Measurements from ENCODE around the gene CDC42EP3.

CDC42EP3 gene

DNA sequence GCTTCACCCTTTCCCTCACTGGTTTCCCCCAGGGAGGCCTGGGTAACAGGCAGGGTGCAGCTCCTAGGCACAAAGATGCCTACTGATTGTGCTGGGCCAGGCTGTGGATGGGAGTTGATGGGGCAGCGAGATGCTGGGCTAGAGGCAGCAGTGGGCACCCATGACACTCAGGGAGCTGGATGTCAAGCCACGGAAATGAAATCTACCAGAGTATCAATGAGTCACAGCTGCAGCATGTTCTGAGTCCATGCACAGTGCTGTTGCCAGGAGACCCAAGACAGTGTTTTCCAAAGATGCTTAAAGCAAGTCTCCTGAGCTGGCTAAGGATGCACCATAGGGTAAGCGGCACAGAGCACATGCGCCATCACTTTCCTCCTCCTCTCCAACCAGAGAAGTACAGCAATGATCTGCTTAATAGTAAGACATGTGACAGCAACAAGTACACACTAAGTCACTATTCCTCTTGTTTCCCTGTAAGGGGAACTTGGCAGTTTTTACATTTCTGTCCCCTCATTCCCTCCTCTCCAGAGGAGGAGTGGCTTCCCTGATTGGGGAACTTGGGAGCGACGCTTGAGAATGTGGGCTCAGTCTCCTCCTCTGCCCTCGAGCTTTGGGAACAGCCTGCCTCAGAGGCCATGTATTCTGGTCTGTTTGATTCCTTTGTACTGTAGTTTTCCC is 57.2 kb downstream of the CDC42EP3 start:
- DNase-seq = no peak

DNA sequence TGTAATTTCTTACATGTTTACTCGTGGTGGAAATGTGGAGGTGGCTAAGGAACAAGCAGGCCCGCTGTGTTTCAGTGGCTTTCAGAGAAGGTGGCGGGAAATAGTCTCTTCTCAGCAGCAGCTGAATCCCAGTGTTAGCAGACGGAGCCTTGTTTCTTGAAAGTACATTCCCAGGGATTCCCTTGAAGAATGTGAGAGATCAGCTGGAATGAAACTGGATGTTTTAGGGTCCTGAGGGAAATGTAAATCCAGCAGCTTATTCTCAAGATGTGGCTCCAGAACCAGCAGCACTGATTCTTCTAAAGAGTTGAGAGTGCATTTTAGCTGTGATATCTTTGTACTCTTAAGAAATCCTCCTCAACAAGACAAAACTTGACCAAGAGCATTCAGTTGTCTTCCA is 59.1 kb downstream of the CDC42EP3 start:
- DNase-seq = no peak

DNA sequence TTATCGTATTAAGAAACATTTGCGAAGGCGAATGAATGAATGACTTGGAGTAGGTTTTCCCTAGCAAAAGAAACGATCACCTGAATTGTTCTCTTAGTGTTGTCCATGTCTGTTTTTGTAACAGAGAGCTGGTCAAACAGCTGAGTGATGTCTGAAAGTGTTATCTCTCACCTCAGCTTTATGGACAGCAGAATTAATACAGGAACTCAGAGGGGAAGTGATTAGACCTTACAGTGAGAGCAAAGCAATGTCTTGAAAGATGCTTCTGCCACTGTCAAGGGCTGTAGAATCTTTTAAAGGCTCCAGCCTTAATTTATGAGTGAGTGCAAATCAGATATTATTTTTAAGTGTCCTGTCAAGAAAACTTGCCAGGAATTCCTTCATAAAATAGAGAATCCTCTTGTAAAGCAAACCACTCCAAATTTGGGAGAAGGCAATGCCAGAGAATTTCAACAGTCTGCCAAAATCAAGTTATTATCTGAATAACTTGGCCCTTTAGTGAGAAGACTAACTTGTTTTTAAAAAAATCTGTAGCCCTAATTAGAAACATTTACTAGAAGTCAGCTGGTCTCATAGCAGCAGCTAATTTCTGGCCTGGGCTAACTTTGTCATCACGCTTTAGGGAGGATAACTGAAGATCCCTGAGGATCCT is 60.7 kb downstream of the CDC42EP3 start:
- DNase-seq = no peak

DNA sequence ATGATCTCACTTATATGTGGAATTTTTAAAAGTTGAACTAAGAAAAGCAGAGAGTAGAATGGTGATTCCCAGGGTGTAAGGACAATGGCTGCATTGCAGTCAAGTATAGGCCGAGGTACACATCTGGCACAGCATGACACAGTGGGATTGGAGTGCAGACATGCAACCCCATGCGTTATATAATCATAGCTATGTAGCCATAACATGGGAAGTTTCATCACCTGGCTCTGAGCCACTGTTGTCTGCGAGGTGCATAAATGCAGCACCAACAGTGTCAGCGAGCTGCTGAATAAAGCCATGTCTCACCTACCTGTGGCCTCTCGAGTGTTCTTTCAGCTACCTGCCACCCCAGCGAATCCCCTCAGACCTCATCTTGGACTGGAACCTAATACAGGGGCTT is 61.7 kb downstream of the CDC42EP3 start:
- DNase-seq = no peak

DNA sequence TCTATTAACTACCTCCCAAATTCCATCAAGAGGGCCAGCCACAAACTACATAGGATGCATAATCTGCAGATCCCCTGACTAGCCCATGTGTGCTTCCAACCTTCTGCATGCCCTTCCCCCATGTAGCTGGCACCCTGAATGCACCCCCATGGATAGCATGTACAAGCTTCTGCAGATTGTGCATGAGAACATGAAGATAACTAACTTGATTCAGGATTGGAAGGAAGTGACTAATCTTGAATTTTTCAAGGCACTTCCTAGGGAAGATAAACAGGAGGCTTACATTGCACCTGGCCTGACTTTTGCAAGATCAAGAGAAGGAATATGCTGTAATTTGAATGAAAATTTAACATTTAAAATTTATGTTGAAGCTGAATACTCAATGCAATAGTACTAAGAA is 66.7 kb downstream of the CDC42EP3 start:
- DNase-seq = no peak

DNA sequence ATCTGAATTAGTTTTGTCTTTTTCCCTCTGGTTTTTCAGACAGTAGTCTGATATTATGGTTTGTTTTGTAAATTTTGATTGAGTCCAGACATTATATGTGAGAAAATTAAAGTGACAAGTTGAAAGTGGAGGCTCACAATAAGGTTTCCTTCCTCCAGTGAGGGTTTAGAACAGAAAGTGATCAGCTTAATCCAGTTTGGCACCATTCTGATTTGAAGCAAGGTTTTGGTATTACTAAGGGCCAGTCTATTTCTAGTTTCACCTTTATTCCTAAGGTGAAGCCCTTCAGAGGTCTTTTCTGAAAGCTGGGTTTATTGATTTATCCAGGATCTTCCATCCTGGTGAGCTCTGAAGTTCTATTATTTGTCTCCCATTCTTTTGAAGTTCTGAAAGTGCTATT is 68.7 kb downstream of the CDC42EP3 start:
- no peak for DNase-seq

DNA sequence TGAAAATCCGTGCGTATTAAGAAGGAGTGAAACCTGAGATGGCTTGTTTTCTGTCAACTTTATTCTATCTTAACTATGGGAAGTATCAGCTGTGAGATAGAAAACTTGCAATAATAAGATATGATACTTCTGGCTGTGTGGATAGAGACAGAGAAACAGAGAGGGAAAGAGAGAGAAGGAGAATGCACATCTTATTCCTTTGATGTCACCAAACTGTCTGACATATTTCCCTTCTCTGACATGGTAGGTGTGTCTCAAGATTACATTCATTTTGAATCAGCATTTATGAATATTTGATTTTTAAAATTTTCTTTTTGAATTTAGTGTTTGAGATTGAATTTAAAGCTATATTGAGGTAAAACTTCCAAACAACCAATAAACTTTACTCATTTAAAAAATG is 69.4 kb downstream of the CDC42EP3 start:
- no peak for DNase-seq

DNA sequence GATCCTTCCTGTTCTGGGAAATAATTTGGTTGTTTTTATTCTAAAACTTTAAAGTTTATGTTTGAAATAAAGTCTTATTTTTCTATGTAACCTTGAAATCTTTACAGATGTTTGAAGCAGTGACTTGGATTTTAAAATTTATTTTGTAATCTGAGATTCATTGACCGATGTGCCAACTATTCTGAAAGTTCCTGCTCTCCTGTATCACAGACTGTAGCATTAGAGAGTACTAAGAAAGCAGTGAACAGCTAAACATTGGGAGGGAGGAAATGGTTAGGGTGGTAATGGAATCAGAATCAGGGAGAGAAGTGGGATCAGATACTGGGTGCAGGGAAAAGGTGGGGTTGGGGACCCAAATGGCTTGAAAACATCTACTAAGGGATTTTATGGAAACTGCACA is 69.9 kb downstream of the CDC42EP3 start:
- no peak for DNase-seq

DNA sequence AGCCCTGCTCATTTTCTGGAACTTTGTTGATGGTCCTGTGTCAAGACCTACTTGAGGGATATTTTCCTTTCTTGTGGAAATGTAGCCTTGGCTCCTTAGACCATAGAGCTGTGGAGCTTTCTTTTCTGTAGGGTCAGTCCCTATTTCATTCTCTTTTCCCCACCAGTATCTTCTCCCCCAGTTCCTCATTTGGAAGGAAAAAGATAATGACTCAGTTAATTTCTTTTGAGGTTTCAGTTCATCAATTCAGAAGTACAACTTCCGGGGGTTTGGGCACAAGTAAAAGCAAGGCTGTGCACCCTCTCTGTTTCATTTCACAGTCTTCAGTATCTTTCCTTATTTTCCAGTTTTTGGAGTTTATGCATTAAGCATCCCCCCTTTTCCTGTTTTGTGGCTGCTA is 70.7 kb downstream of the CDC42EP3 start:
- no peak for DNase-seq

DNA sequence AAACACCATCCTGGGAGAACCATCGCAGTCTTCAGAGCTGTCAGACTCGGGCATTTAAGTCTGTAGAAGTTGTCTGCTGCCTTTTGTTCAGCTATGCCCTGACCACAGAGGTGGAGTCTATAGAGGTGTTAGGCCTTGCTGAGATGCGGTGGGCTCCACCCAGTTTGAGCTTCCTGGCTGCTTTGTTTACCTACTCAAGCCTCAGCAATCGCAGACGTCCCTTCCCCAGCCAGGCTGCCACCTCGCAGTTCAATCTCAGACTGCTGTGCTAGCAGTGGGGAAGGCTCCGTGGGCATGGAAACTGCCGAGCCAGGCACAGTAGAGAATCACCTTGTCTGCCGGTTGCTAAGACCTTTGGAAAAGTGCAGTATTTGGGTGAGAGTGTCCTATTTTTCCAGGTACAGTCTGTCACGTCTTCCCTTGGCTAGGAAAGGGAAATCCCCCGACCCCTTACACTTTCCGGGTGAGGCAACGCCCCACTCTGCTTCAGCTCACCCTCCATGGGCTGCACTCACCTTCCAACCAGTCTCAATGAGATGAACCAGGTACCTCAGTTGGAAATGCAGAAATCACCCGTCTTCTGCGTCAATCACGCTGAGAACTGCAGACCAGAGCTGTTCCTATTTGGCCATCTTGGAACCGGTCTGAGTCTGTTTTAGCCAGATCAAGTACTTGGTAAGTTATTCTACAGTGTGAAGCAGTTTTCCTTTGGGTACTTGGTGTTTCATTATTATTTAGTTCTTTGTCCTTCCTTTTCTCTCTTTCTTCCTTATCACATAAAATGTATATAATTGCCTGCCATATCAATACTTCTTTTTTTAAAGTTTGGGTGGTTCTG is 71.5 kb downstream of the CDC42EP3 start:
- DNase-seq = no peak

DNA sequence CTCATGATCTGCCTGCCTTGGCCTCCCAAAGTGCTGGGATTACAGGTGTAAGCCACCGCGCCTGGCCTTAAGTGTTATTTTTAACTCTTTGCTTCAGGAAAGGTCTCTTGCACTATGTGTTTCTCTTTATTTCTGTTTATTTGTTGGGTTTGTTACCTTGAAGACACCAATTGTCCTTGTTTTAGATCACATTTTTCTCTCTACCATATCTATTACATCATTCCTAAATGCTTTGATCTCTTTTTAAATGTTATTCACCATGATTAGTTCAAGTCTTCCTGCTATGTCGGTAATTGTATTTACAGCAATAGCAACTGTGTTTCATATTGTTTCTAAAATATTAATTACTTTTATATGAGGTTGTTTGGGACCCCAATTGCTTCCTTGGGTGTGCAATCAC is 77.7 kb downstream of the CDC42EP3 start:
- DNase-seq = no peak

DNA sequence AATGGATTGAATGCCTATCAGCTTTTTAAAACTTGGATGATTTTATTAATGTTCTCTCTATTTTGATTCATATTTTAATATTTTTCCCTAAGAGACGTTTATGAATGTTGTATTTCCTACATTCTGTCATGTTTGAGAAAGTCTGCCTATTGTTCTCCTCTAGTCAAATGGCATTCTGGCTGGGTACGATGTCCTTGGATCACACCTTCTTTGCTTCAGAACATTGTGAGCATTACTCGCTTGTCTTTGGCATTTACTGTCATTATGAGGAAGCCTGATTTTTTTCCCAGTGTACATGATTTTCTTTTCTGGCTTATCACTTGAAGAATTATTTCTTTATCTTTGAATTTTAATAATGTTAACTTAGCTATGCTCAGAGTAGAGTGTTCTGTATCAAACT is 78.4 kb downstream of the CDC42EP3 start:
- no peak for DNase-seq
